ENCODE results near the gene ERCC2. TPM values are rescaled to one million over a fixed set of nuclear protein-coding genes. Genes with fewer than 3 reads are reported as not detected.
A peak's percentile ranks its signal among the peaks of the same experiment; 100 is the strongest.

ERCC2 gene
- total and polyA plus RNA-seq, 2 of the 8 experiments (the other 6 are each of a cell fraction or from before 2014, with no cell fraction given) = 107 to 117 TPM

DNA sequence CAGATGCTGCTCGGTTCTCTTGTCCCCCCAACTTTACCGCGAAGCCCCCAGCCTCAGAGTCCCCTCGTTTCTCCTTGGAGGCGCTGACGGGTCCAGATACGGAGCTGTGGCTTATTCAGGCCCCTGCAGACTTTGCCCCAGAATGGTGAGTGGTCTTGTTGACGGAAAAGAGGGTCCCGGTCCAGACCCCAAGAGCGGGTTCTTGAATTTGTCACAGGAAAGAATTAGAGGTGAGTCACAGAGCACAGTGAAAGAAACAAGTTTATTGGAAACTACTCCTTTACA is 36.7 kb upstream of the ERCC2 start:
- Histone ChIP-seq H3K27me3 (replicated peaks in 1 of 4; ENCODE audit: control insufficient read depth in 3 of 4, extremely low read depth in 1 of 4, insufficient read depth in 3 of 4, low read length in 3 of 4) (peaks cover 0 to 5% (median 2%) of the 10 kb centered on the region in 4 experiments; a peak in 2 of 7 replicates), H3K4ac (replicated peaks; ENCODE audit: insufficient read length, low read depth, low read length) (no peak overlapping the region), H4K20me1 (replicated peaks in 1 of 2; ENCODE audit: control insufficient read depth in 1 of 2, insufficient read depth in 2 of 2, low read length in 2 of 2) (peaks cover 0 to 6% of the 10 kb centered on the region in 2 experiments), H4K8ac (ENCODE audit: extremely low read depth, insufficient read depth, low read length) (peak overlapping the region; percentile 17; the same call in 1 of the 2 replicates), H2BK120ac (replicated peaks; ENCODE audit: low read depth, low read length) (no peak overlapping the region), H3K23ac (ENCODE audit: insufficient read length) (no peak overlapping the region), H3K14ac (ENCODE audit: insufficient read length) (no peak overlapping the region), H3K18ac (ENCODE audit: extremely low read depth, low read length) (0 out of 2 replicates have a peak overlapping the region, but pooled peaks have one; percentile 60), H3K27ac (ENCODE audit: low read depth, low read length) (no peak overlapping the region), H4K5ac (ENCODE audit: insufficient read length, low read depth, low read length) (no peak overlapping the region), H3K9me3 (ENCODE audit: insufficient read depth in 2 of 2, low read depth in 1 of 2, low read length in 1 of 2) (no peaks in the 10 kb centered on the region), H3K4me2 (ENCODE audit: insufficient read depth in 1 of 2, low read depth in 2 of 2, low read length in 2 of 2) (peak overlapping the region; percentile 92 to 97), H3K9ac (replicated peaks in 1 of 4; ENCODE audit: extremely low read depth in 1 of 4, low read depth in 3 of 4, low read length in 3 of 4) (peak overlapping the region; percentile 55 to 98 (median 98); a peak in 6 of 7 replicates), H3K56ac (replicated peaks; ENCODE audit: insufficient read length, low read depth, low read length) (no peak overlapping the region), H2BK20ac (ENCODE audit: low read length) (no peak overlapping the region), H3K23me2 (ENCODE audit: low read depth, low read length) (peaks cover 19% of the 10 kb centered on the region), H2AFZ (ENCODE audit: low read length) (no peak overlapping the region), H2BK12ac (ENCODE audit: low read depth, low read length) (no peak overlapping the region), H2BK5ac (ENCODE audit: low read depth, low read length) (peak overlapping the region; percentile 99; the same call in 1 of the 2 replicates), H3K36me3 (ENCODE audit: control insufficient read depth in 2 of 4, insufficient read depth in 4 of 4, low read length in 3 of 4) (peaks cover 0 to 6% (median 1%) of the 10 kb centered on the region in 4 experiments; a peak in 3 of 8 replicates), H3K4me3 (ENCODE audit: extremely low read depth in 1 of 4, insufficient read depth in 2 of 4, low read depth in 3 of 4, low read length in 4 of 4) (peak overlapping the region; percentile 69 to 96 (median 91)), H2AK5ac (ENCODE audit: low read depth, low read length) (no peak overlapping the region), H4K91ac (replicated peaks; ENCODE audit: insufficient read length, low read length) (peak overlapping the region; percentile 90), H3K79me2 (ENCODE audit: control insufficient read depth in 1 of 2, insufficient read depth in 2 of 2, low read length in 2 of 2) (peaks cover 0 to 8% of the 10 kb centered on the region in 2 experiments; a peak in 1 of 4 replicates), H3K4me1 (replicated peaks in 1 of 4; ENCODE audit: control insufficient read depth in 3 of 4, insufficient read depth in 4 of 4, low read length in 3 of 4) (peaks cover 3 to 21% (median 11%) of the 10 kb centered on the region in 4 experiments; a peak in 5 of 7 replicates), H3K79me1 (ENCODE audit: low read depth, low read length) (peaks cover 9% of the 10 kb centered on the region; the same call in 1 of the 2 replicates), H2BK15ac (ENCODE audit: low read length) (0 out of 2 replicates have a peak overlapping the region, but pooled peaks have one; percentile 61)
- ChIA-PET POLR2A (ENCODE audit: partially characterized antibody) (interaction anchor here (0.7 to 3.4 kb wide), 9 partner anchors 9 to 269 kb away, joined by 3 to 19 read pairs (median 3); partner anchors contain the start of gene ERCC1), CTCF (ENCODE audit: partially characterized antibody) (interaction anchor here (0.8 to 2.4 kb wide), 6 partner anchors 11 to 79 kb away, joined by 3 to 11 read pairs (median 4); no protein-coding TSS in a partner anchor)
- DNase-seq (ENCODE audit: low read depth in 1 of 2, low spot score in 2 of 2) (no peak), FAIRE-seq (no peak)
- WGBS, 2 experiments (ENCODE audit: extremely low coverage in 1 of 2, insufficient coverage in 1 of 2, insufficient read length in 1 of 2, insufficient replicate concordance in 2 of 2, low coverage in 1 of 2, low lambda C conversion rate in 2 of 2, missing lambda C conversion rate in 1 of 2) = 1% methylated on average over 9 of the region's 10 CpGs; no CpG with 5 or more reads in 1 of the 2 experiments
- TF ChIP-seq MAFK (IDR thresholded peaks at IDR 0.05; ENCODE audit: low read depth, low read length) (no peak), RNF2 (IDR thresholded peaks at IDR 0.05; ENCODE audit: borderline replicate concordance, low read depth, low read length, missing control alignments, poor library complexity, severe bottlenecking) (no peak), KDM1A (IDR thresholded peaks at IDR 0.05; ENCODE audit: borderline replicate concordance, low read length) (no peak), BACH1 (IDR thresholded peaks at IDR 0.05; ENCODE audit: low read length) (no peak), GTF2F1 (IDR thresholded peaks at IDR 0.05; ENCODE audit: borderline replicate concordance, low read depth, low read length) (no peak), EGR1 (IDR thresholded peaks at IDR 0.05; ENCODE audit: borderline replicate concordance, low read depth, low read length) (no peak), POLR2A (IDR thresholded peaks at IDR 0.05; ENCODE audit: control extremely low read depth in 1 of 2, low read depth in 2 of 2, low read length in 2 of 2) (peak in 1 of 2 experiments; percentile 44; a peak in 1 of 3 replicates)
